SK-N-MC (cell line): ENCODE data around the gene SMYD3.

Experiments used
- EZH2 ChIP-seq: fragments of 200-600 bp; sonication (generic); IDR thresholded peaks from one replicate; pipeline ENCODE4 v1.6.1; 2017; ENCODE audit warnings: antibody characterized with exemption
- POLR2AphosphoS5 ChIP-seq: IDR thresholded peaks from 2 replicates; pipeline ENCODE4 v1.6.1; 2012; ENCODE audit warnings: mild to moderate bottlenecking, low read depth, low read length, borderline replicate concordance

GRCh38 chr1:246083416-246083815, 423.7 kb downstream of the SMYD3 start:
- TF ChIP-seq EZH2 (no peak), POLR2AphosphoS5 (no peak)
